Measurements from ENCODE around the gene ITPR3. TPM values are rescaled to one million over a fixed set of nuclear protein-coding genes. Genes with fewer than 3 reads are reported as not detected.

ITPR3 gene
- total RNA-seq, 4 donors from 2014 or later = 11.8 to 25.0 (median 19.6) TPM

GRCh38 chr6:33634161-33634727, 13.1 kb downstream of the ITPR3 start:
- Histone ChIP-seq H3K27ac (peak overlapping the region in 1 of 4 donors; percentile 45), H3K9me3 (no peaks in the 10 kb centered on the region), H3K4me3 (peak overlapping the region; percentile 10 to 43), H3K4me1 (peaks cover 0 to 27% (median 16%) of the 10 kb centered on the region in 3 donors), H3K36me3 (no peaks in the 10 kb centered on the region), H3K27me3 (peaks cover 62% of the 10 kb centered on the region)
- TF ChIP-seq, protein P1, sequence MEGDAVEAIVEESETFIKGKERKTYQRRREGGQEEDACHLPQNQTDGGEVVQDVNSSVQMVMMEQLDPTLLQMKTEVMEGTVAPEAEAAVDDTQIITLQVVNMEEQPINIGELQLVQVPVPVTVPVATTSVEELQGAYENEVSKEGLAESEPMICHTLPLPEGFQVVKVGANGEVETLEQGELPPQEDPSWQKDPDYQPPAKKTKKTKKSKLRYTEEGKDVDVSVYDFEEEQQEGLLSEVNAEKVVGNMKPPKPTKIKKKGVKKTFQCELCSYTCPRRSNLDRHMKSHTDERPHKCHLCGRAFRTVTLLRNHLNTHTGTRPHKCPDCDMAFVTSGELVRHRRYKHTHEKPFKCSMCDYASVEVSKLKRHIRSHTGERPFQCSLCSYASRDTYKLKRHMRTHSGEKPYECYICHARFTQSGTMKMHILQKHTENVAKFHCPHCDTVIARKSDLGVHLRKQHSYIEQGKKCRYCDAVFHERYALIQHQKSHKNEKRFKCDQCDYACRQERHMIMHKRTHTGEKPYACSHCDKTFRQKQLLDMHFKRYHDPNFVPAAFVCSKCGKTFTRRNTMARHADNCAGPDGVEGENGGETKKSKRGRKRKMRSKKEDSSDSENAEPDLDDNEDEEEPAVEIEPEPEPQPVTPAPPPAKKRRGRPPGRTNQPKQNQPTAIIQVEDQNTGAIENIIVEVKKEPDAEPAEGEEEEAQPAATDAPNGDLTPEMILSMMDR (IDR thresholded peaks at IDR 0.05) = no peak
- WGBS, 2 donors (ENCODE audit: low coverage in 1 of 2) = 10 to 13% methylated on average over 7 to 11 of the region's 15 CpGs
- no peak for ATAC-seq

DNA sequence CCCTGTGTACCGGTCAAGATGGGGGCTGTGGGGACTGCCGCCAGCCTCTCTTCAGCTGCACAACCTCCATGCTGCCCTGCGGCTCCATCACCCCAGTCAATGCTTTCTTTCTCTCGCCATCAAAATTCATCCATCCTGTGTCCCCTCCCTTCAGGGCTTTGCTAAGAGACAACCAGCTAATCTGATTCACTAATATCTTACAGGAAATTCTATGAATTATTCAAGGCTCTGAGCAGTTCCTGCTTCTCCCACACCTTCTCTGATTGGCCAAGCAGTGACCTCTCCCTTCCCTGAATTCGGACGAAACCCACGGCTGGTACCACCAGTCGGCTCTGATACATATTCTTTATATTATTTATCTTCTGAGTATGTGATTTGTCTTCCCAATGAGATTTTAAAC, 13.8 kb downstream of the ITPR3 start:
- ATAC-seq = no peak
- Histone ChIP-seq H3K4me3 (no peak overlapping the region), H3K27me3 (peaks cover 62% of the 10 kb centered on the region), H3K9me3 (no peaks in the 10 kb centered on the region), H3K36me3 (no peaks in the 10 kb centered on the region), H3K4me1 (peaks cover 0 to 27% (median 16%) of the 10 kb centered on the region in 3 donors), H3K27ac (peak overlapping the region in 1 of 4 donors; percentile 45)
- TF ChIP-seq, protein P1 (IDR thresholded peaks at IDR 0.05) = no peak
- no peak for TF ChIP-seq POLR2A (IDR thresholded peaks at IDR 0.05)
- no peak for TF ChIP-seq POLR2AphosphoS5 (IDR thresholded peaks at IDR 0.05)
- no peak for TF ChIP-seq EP300 (IDR thresholded peaks at IDR 0.05)
- WGBS, 2 donors (ENCODE audit: low coverage in 1 of 2) = 52 to 61% methylated on average over 4 to 5 of the region's 8 CpGs

GRCh38 chr6:33636655-33637054, 15.5 kb downstream of the ITPR3 start:
- no peak overlapping the region for H3K27ac ChIP-seq
- TF ChIP-seq POLR2A (IDR thresholded peaks at IDR 0.05) = no peak
- TF ChIP-seq, protein P1 (IDR thresholded peaks at IDR 0.05) = no peak
- TF ChIP-seq EP300 (IDR thresholded peaks at IDR 0.05) = no peak
- no peak for TF ChIP-seq POLR2AphosphoS5 (IDR thresholded peaks at IDR 0.05)

GRCh38 chr6:33638556-33638955, 17.4 kb downstream of the ITPR3 start:
- Histone ChIP-seq H3K9me3 (no peaks in the 10 kb centered on the region), H3K27me3 (peaks cover 29% of the 10 kb centered on the region), H3K4me1 (peaks cover 0 to 20% (median 11%) of the 10 kb centered on the region in 3 donors), H3K27ac (no peak overlapping the region), H3K36me3 (no peaks in the 10 kb centered on the region), H3K4me3 (no peak overlapping the region)
- ATAC-seq = no peak
- TF ChIP-seq EP300 (IDR thresholded peaks at IDR 0.05) (no peak), POLR2AphosphoS5 (IDR thresholded peaks at IDR 0.05) (no peak), POLR2A (IDR thresholded peaks at IDR 0.05) (no peak)
- TF ChIP-seq, protein P1 (IDR thresholded peaks at IDR 0.05) = no peak
- WGBS, 2 donors (ENCODE audit: low coverage in 1 of 2) = 42 to 100% methylated on average over 1 to 2 of the region's 3 CpGs

More at GRCh38 chr6:33636655-33637054, 15.5 kb downstream of the ITPR3 start:
- H3K4me1 ChIP-seq = peaks cover 0 to 27% (median 16%) of the 10 kb centered on the region in 3 donors
- no peaks in the 10 kb centered on the region for H3K36me3 ChIP-seq
- WGBS, 2 donors (ENCODE audit: low coverage in 1 of 2) = 69 to 79% methylated on average over 5 to 6 of the region's 11 CpGs
- no peak overlapping the region for H3K4me3 ChIP-seq
- no peak for ATAC-seq
- peaks cover 45% of the 10 kb centered on the region for H3K27me3 ChIP-seq
- H3K9me3 ChIP-seq = no peaks in the 10 kb centered on the region

- Histone ChIP-seq H3K4me3 (no peak overlapping the region), H3K27ac (no peak overlapping the region), H3K9me3 (no peaks in the 10 kb centered on the region), H3K27me3 (peaks cover 26% of the 10 kb centered on the region), H3K36me3 (no peaks in the 10 kb centered on the region), H3K4me1 (peaks cover 0 to 11% (median 3%) of the 10 kb centered on the region in 3 donors)
- no peak for ATAC-seq
- no peak for TF ChIP-seq EP300 (IDR thresholded peaks at IDR 0.05)
- whole genome bisulfite sequencing, 2 donors (ENCODE audit: low coverage in 1 of 2) = 80 to 100% methylated on average over 1 of the region's 1 CpG
Observed at GRCh38 chr6:33639559-33639958, 18.4 kb downstream of the ITPR3 start.
